GOT3 (cell line): Measurements from ENCODE around the gene SERBP1.
"Not testable (repeated sequence)": the region's sequence is repeated elsewhere in the genome, so short reads cannot be mapped to it uniquely, and the experiment has no call there.

ENCODE experiments used
- DNase-seq: peaks from one replicate; lab custom pipeline; 2025; ENCODE audit warnings: mixed read lengths; lab: John Stamatoyannopoulos, UW

SERBP1 gene

DNA sequence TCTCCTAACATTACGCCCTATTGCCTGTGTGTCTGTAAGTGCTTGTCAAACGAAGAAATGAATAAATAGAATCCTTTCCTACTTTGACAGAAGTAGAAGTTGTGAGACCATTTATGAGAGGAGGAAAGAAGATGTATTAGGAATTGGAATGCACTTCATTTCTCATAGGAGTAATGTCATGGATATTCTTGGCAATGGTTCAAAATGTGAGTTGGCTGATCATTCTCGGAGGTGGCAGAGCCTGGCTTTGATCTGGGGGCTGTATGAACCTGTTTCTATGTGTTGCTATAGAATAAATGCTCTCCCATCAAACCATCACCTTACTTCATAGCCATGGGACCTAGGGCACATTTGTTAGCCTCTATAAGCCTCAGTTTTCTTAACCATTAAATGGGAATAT, 10.1 kb upstream of the SERBP1 start:
- no peak for DNase-seq

DNA sequence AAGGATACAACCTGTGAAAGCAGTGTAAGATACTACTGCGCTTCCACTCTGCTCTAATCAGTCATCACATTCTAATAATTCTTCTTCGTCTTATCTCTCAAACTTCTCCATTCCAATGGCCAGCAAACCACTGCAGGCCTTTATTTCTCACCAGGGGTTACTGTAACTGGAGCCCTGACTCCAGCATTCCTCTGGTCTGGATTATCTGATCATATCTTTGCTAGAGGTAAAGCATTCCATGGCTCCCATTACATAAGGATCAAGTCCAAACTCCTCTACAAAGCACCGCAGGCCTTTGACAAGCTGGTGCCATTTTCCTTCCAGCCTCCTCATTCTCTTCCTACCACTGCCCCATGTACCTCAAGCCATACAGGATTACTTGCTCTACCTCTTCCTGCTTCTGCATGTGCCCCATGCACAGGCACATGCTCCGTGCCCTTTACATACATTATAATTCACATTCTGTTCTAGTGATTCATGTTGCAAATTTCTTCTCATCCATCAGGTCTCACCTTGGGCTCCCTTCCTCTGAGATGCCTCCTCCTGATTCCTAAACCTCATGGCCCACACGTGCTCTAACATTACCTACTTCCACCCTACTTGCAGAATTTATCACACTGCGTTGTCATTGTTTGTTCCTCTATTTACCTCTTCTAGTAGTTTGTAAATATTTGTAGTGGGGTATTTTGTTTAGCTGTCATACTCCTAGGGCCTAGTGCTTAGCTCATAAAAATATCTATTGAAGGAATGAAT, 9.3 kb upstream of the SERBP1 start:
- no peak for DNase-seq

DNA sequence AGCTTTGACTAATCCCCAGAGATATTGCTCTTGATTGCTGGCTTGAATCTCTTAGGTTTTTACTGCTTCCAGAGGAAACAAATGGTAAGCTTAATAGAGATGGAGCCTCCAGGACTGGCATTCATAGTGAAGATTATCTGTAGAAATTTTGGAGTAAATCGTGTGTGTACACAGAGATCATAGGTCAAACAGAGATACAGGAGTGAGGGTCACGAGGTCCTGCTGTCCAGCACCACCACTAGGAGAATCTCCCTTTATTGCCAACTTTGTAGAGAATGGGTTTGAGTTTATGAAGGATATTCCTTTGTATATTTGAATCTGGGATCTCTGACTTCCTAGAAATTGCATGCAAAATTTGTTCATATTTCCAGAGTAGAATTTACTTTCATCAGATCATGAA, 7.8 kb upstream of the SERBP1 start:
- DNase-seq, result no peak

DNA sequence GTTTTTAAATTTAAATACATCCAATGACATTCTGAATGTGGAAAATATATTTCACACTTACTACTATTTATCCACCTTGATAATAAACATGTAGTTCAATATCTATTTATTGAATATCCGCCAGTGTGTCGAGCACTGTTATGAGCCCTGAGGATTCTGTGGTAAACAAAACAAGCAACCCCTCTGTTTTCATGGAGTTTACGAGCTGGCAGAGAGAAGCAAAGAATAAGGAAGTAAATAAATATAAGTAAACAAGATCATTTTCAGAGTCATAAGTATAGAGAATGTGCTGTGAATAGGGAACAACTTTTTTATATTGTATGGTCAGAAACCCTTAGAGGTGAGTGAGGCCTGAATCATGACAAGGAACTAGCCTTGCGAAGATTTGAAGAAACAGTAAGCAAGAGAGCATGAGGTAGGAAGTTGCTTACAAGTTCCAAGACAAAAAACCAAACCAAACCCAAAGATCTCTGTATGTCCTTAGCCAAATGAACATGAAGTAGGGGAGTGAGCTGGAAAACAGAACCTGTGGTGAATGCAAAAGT, 6.4 kb upstream of the SERBP1 start:
- no peak for DNase-seq

DNA sequence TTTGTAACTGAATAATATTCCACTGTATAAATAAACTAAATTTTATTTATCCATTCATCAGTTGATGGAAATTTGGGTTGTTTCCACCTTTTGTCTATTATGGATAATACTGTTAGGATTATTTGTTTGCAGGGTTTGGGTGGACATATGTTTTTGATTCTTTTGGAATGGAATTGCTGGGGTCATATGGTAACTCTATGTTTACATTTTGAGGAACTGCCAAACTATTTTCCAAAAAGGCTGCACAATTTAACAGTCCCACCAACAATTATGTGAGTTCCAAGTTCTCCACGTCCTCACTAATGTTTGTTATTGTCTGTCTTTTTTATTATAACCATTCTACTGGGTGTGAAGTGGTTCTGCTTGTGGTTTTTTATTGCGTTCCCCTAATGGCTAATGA, 4.3 kb upstream of the SERBP1 start:
- DNase-seq, result no peak

DNA sequence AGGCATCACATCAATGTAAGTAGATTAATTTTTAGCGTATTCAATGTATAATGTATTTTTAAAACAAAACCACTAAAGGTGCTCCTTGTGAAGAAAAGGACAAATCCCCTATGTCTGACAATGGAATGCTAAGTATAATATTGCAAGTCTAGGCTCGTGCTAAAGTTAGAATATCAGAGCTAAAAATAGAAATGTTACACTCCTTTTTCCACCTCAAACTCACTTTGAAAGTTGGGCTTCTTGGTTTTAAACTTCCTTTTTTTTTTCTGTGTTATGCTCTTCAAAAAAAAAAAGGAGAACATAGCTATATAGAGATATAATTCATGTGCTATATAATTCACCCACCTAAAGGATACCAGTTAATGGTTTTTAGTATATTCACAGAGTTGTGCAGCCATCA, 3.6 kb upstream of the SERBP1 start:
- DNase-seq, result no peak

DNA sequence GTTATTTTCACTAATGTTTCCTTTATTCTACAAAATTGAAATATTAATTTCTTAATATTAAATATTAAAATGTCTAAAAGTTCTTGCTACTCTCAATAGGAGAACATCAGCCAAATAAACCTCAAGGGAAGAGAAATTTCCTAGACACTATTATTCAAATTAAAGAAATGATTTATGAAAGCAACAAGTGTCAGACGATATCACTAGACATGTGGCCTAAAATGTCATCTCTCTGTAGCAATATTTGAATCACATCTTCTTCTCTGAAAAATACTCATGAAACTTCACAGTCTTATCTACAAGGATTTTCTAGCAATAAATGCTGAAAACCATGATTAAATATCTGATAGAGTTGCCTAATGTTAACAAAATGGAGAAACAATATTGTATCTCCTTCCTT, 2.5 kb upstream of the SERBP1 start:
- no peak for DNase-seq

DNA sequence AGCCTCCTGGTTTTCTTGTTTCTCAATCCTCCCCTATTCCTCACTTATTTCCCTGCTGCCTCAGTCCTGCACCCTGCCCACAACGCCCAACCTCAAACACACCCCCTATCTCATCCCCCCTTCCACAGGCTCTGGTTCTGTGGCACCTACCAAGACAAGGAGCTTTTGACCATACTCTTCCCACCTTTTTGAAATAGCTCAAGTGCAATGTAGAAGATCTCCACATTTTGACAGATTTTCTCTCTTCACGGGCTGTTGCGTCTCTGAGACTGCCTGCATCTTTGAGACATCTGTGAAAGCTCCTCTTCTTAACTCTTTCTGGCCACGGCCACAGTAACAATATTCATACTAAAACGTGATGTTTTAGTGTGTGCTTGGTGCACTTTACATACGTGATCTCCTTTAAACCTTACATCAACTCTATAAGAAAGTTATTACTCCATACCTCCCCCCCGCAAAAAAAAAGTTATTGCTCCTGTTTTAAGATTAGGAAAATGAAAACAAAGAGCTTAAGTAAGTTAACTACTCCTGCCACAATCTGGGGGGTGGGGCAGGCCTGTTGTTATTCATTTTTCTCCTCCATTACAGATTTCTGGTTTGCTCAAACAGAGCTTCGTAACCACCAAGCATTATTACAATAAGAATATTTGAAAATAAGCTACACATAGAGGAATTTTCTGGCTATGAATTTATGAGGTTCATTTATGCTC, 1.8 kb upstream of the SERBP1 start:
- DNase-seq, result no peak

DNA sequence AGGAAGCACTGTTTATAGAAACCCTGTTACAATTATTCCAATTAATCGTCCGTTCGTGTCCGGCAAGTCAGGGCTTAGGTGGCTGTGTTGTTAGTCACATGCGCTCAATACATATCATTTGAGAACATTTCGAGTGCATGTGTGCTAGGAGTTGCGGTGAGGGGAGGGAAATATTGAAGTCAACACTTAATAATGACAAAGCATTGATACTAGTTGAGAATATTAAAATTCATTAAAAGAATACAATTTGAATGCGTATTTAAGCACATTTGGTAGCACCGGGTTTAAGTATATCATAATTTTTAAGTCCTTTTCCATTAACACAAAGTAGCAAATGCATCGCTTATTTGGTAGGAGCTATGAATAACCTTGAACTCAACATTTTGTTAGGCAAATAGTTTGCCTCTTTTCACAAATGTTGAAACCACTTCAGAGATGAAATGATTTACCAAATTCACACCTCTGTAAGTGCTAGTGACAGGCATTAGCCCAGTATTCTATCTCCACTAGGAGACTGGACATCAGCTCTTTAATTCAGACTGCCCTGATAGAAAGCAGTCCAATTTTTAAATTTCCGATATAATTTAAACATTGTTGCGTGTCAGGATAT, 1.1 kb upstream of the SERBP1 start:
- DNase-seq, result no peak

DNA sequence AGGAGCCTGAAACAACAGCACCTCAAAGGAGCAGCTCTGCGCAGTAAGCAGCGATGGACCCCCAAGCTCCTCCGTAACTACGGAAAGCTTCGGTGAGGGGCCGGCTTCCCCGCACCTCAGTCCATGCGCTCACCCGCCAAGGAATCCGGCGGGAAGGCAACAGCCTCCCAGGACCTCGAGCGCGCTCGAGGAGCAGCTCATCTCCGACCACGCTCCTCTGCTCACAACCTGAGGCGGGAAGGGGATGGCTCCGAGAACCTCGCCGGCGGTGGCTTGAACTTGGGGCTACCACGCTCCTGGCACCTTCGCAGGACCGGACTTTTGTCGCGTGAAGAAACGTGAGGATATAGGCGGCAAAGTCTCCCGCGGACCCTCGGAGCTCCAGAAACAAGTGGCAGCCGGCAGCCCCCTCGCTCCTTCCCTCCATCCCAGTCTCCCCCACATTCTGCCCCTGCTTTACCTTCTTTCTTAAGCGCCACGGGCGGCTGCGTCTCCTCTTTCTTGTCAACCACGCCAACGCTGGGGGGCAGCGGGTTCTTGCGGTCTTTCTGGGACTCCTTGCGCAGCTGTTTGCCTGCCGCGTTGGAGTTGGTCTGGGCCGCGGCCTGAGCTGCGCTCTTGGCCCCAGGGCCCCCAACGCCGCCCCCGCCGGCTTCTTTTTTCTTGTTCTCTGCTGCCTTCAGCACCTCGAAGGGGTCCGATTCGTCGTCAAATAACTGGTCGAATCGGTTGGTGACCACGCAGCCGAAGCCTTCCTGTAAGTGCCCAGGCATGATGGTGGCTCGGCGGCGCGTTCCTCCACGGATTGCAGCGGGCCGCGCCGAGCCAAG, 459 bp downstream of the SERBP1 start:
- no peak for DNase-seq

DNA sequence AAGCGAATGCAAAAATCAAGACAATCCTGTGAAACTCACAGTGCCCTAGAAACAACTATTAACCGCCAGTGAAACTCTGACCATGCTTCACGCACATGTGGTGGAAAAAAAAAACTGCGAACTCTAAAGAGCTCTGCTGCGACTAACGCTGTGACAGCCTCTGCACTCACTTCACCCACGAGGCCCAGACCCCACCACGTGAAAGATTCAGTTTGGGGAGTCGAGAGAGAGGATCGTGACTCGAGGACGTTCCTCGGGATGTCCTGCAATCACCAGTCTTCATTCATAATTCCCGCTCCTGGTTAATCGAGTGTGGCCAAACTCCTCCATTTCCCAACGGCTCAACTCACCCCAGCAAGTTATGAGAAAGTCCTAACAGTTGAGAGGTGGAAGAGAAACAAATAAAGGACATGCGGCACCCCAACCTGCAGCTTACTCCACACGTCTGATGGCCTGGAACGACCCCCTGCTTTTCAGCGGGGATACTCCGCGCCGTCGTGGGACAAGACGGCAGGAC, 1.1 kb downstream of the SERBP1 start:
- no peak for DNase-seq

DNA sequence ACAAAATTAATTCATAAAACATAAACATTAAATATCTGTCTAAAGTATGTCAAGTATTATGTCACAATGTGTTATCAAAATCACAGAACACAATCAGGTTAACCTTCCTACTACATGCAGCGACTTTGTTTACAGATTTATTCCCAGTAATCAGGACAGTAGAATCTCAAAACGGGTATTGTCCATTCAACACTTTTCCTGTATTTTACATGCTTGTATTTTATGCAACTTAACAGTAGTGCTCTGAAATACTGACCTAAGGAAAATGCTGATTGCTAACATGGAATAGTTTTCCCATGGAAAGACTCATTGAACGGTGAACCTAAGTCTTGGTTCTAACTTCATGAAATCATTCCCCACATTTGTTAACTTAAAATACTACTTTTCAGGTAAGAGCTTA, 2.3 kb downstream of the SERBP1 start:
- no peak for DNase-seq

DNA sequence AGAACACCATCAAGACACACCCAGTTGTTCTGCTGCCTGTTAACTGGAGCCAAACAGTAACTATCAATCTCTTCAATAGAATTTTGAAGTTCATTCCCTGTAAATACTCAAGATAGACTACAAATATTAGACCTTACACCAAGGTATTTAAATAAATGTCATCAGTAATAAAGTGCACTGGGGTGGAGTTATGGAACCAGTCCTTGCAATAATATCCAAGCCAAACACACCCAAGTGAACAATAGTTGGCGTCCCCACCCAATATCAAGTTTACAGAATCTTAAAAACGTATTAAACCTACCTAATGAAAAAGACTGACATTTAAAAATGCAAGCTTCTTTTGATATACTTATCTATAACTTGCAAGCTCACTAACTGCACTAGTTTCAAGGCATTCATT, 2.7 kb downstream of the SERBP1 start:
- DNase-seq, result no peak

DNA sequence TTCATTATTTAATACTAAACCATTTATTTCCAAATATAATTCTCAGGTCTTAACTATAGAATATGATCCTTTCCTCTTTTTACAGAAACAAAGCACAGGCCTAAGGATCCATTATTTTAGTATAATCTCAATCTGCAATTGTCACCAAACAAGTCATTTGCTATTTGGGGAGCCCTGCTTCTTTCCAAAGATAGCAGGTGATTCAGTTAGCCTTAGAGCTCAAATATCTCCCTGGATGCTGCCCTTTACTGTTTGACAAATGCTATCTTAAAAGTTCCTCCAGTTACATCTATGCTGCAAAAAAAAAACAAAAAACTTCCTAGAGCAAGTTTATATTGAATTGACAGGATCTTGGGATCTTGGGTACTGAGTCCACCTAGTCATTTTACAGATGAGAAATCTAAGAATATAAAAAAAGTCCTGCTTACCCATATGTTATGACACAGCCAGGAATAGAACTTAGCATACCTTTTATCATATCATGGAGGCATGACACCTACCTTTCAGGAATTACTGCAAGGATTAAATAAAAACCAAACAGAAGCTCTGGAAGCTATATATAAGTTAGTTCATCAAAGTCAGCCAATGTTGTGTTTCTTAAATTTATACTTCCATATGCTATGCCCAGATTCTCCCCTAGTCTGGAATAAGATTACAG, 9.2 kb downstream of the SERBP1 start:
- no peak for DNase-seq

DNA sequence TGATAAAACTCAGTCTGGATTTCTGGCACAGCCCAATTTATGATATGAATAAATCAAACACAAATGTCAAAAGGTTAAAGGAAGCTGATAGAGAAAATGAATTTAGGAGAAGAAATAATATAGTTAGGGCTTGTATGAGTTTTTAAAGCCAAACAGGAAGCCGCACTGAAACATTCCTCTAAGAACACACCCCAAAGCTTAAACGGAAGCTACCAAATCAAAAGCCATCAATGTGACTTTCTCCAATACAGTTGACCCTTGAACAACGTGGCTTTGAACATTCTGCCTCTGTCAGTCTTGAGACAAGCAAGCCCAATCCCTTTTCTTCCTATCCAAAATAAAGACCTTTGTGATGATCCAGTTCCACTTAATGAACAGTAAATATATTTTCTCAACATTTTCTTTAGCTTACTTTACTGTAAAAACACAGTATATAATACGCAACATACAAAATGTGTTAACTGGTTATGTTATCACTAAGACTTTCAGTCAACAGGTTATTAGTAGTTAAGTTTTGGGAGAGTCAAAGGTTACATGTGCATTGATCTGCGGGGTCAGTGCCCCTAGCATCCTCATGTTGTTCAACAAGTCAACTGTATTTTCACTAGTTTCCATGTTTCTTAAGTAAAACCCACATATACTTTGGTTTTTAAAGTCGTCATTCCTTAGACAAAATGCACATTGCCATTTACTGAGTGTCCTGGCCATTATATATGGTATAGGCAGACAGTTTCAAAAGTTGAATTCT, 11.2 kb downstream of the SERBP1 start:
- no peak for DNase-seq

DNA sequence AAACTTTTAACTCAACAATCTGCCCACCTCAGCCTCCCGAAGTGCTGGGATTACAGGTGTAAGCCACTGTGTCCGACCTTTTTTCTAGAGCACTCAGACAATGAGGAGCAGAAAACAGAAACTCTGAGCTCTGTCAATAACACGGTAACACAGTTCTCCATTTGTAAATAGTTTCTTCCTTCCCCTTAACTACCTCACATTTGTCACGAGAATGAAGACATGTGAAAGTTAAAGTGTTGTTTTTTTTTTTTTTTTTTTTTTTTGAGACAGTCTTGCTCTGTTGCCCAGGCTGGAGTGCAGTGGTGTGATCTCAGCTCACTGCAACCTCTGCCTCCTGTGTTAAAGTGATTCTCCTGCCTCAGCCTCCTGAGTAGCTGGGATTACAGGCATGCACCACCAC, 12.5 kb downstream of the SERBP1 start:
- not testable (repeated sequence) for DNase-seq

DNA sequence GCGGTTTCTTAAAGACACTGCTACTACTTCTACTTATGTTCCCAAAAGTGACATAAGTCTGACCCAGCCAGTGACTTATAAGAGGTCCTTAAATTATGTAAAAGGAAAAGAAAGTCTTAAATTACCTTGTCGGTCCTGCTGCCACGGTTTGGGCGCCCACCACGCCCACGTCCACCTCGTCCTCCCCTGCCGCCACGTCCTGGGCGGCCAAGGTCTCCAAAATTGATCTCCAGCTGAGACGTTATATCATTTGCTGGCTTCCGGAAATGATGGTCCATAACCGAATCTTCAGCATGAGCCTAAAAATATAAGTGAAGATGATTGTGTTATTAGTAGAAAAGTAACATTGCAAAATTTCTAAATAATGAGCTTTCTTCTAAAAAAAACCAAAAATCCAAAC, 15.2 kb downstream of the SERBP1 start:
- no peak for DNase-seq

DNA sequence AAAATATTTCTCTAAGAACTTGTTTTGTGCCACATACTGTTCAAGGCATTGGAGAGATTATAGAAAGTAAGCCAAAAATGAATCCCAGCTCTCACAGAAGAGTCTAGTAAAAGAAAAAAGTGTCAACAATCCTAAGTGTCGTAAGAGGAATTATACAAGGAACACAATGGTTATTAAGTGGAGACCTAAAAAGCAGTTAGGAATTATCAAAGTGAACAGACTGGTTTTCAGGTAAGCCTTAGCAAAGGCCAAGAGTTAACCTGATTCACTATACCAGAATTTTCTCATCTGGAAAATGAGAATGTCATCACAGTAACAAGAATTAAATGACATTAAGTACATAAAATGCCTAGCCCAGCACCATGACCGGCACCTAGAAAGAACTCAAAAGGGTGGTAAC, 15.6 kb downstream of the SERBP1 start:
- DNase-seq, result no peak

DNA sequence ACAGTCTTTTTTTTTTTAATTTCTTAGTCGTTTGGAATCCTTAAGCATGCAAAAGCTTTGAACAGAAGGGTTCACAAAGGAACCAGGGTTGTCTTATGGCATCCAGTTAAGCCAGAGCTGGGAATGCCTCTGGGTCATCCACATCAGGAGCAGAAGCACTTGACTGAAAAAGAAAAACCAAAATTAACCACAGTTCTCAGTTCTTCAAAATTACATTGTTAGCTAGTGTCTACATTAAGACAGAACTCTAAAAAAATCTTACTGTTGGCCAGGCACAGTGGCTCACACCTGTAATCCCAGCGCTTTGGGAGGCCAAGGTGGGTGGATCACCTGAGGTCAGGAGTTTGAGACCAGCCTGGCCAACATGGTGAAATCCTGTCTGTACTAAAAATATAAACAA, 17.1 kb downstream of the SERBP1 start:
- DNase-seq, result not testable (repeated sequence)

DNA sequence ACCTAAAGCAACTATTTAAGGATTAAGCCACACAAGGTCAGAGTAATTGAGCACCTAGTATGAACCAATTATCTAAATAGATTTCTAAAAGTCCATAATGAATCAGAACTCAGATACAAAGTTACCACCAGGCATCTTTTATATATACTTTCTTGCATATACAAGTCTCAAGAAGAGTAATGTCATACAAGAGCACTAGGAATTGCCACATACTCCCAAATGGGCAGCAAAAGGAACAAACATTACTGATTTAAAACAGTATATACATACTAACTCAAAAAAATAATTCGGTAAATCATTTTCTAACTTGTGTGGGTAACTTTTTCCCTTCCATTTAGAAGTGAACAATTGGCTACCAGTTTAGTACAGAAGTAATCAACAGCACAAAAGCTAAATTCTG, 22.1 kb downstream of the SERBP1 start:
- no peak for DNase-seq

DNA sequence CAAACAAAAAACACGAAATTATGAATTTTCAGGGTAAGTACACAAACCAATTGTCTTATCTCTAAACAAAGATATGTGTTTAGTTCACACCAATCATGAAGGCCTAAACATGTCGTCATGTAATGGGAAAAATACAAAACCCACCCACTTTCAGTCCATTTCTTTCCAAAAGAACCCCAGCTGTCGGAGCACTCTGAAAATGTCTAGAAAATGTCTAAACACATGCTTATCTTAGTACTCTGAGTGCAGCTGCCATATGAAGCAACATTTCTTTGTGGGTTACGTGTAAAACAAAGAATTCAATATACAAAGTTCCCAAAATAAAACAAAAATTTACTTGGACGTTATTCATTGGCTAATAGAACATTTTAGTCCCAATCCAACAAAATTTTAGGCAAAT, 22.7 kb downstream of the SERBP1 start:
- DNase-seq, result no peak
